Smooth muscle cell of the umbilical artery (primary cell): ENCODE measurements around the gene KAZN. TPM values are rescaled to one million over a fixed set of nuclear protein-coding genes. Genes with fewer than 3 reads are reported as not detected.

Experiments used
- total RNA-seq: library from RNA; depleted of rRNA; stranded (reverse); fragments of >200 nt; gene quantifications from 2 replicates; pipeline ENCODE4 v1.2.3, GENCODE V29; 2014

Gene KAZN
- total RNA-seq, result 4.8 and 8.3 TPM in 2 replicates

DNA sequence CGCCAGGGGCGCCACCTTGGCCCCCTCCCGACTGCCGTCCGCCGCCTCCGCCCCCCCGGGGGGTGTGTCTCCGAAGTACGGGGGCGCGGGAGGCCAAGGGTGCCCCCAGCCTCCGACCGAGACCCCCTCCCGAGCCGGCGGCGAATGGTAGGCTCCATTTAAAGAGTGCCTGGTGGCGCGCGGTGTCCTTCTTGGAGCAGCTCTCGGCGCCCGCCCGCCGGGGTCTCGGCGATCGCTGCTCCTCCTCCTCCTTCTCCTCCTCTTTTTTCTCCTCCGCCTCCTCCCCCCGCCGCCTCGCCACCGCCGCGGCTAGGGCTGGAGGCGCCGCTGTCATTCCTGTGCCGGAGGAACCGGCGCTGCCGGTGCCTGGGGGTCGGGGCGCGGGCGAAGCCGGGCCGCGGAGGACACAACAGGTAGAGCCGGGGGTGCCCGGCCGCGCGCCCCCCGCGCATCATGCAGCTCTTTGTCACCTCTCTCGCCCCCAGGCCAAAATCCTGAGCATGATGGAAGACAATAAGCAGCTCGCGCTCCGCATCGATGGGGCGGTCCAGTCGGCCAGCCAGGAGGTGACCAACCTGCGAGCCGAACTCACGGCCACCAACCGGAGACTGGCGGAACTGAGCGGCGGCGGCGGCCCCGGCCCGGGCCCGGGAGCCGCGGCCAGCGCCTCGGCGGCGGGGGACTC is at the start of gene KAZN:
TSS of gene KAZN (plus strand) at position 188 of the 685 bp plus-strand sequence.

DNA sequence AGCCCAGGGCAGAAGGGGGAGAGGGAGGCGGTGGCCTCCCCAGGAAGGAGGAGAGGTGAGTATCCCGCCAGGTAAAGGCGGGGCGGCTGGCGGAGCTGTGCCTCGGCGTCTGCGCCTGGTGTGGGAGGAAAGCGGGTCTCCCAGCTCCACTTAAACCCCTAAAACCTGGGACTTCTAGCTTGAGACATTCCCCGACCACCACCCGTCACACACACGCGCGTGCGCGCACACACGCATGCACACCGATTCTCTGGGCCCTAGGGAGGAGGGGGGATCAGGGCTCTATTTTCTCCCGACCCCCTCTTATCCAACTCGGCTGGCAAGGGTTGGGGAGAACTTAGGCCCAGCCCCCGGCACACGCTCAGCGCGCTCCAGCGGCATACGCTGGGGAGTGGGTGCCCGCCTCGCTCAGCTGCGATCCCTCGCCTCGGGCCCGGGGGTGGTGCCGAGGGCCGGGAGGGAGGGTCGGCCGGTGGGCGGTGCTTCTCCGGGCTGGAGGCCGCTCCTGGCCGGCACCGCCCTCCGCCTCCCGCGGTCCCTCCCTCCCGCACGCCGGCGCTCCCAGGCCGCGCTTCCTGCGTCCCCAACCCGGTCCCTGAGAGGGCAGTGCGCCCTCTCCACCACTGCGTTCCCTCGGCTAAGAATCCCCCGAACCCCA is 554.8 kb downstream of the KAZN start, which contains the start of gene TMEM51:
TSS of gene TMEM51 (plus strand) at position 564 of the 658 bp plus-strand sequence. CDS start 61,341 bp downstream, outside the sequence.

